ENCODE data around the gene FTCDNL1.

The FTCDNL1 gene

DNA sequence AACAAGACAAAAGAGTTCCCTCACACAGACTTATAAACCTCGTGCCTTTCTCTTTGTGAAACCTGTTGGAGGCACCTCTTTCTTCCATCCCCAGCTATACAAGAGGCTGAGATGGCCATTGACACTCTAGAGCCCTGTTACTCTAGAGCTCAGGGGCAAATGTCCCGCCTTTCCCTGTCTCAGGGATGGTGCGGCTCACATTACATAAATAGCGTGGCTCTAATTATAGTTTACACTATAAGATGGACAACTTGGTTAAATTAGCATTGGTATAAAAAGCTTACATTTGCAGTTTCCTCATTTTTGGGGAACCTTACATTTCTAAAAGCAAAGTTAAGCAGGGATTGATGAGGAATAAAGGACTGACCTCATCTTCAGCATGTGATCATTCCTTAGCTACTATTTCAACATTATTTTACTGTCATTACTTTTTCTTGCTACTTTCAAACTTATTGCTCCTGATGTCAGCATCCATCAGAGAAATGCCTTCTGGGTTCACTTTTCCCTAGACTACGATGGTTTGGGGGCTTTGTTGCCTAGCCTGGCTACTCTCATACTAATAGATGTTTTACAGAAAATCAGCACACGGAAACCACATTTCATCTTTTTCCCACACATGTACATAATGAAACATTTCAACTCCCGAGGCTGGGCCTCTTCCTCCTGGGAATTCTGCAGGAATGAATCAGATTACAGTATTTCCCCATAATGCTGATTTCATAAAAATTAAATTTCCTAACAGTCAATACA lies 40.4 kb downstream of the FTCDNL1 start:
- no peak overlapping the region for H3K4me3 ChIP-seq (ENCODE audit: low read length)
- peak; percentile 65 for DNase-seq (ENCODE audit: low read depth)
- TF ChIP-seq, protein P1, sequence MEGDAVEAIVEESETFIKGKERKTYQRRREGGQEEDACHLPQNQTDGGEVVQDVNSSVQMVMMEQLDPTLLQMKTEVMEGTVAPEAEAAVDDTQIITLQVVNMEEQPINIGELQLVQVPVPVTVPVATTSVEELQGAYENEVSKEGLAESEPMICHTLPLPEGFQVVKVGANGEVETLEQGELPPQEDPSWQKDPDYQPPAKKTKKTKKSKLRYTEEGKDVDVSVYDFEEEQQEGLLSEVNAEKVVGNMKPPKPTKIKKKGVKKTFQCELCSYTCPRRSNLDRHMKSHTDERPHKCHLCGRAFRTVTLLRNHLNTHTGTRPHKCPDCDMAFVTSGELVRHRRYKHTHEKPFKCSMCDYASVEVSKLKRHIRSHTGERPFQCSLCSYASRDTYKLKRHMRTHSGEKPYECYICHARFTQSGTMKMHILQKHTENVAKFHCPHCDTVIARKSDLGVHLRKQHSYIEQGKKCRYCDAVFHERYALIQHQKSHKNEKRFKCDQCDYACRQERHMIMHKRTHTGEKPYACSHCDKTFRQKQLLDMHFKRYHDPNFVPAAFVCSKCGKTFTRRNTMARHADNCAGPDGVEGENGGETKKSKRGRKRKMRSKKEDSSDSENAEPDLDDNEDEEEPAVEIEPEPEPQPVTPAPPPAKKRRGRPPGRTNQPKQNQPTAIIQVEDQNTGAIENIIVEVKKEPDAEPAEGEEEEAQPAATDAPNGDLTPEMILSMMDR (conservative IDR thresholded peaks at IDR 0.05; ENCODE audit: low read length): no peak

DNA sequence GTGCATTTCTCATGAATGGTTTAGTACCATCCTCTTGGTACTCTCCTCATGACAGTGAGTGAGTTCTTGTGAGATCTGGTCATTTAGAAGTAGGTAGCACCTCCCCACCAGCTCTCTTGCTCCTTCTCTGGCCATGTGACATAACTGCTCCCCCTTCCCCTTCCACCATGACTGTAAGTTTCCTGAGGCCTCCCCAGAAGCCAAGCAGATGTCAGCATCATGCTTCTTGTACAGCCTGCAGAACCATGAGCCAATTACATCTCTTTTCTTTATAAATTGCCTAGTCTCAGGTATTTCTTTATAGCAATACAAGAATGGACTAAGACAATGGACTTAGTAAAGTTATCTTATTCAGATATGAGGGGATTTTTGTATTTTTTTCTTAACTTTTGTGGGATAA lies 43.0 kb downstream of the FTCDNL1 start:
- TF ChIP-seq, protein P1 (conservative IDR thresholded peaks at IDR 0.05; ENCODE audit: low read length): no peak
- H3K4me3 ChIP-seq (ENCODE audit: low read length): no peak overlapping the region
- no peak for DNase-seq (ENCODE audit: low read depth)

DNA sequence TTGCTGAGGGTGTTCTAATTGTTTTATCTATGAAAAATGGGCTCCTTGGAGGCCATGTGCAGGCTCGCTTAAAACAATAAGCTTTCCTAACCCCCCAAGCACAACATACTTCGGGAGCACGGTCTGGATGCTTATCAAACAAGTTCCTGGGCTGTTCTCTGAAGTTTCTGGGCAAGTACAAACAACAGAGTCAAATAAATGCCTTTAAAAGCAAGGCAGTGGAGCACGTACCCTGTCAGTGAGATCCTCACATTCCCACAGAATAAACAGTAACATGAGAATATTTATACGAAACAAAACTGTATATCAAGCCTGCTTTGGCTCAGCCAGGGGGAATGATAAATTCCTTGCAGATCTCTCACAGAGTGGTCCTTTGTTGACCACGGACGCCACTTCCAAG lies 44.8 kb downstream of the FTCDNL1 start:
- TF ChIP-seq, protein P1 (conservative IDR thresholded peaks at IDR 0.05; ENCODE audit: low read length): no peak
- no peak overlapping the region for H3K4me3 ChIP-seq (ENCODE audit: low read length)
- DNase-seq (ENCODE audit: low read depth): no peak

DNA sequence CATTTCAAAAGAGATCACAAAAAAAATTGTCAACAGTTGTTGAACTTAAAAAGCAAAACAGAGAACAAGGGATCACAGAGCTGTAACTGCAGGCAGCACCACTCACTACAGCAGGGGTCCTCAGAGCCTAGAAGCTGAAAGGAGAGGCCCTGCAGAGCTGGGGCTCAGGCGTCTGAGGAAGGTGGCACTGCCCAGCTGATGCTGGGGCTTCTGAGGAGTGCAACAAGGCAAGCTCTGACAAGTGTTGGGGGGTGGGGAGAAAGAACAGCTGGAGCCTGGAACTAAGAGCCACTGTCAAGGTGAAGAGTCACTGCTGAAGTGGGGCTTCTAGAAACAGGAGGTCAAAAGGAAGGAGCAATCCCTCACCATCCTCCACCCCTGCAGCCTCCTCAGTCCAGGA lies 46.2 kb downstream of the FTCDNL1 start:
- TF ChIP-seq, protein P1 (conservative IDR thresholded peaks at IDR 0.05; ENCODE audit: low read length): no peak
- no peak overlapping the region for H3K4me3 ChIP-seq (ENCODE audit: low read length)
- no peak for DNase-seq (ENCODE audit: low read depth)

DNA sequence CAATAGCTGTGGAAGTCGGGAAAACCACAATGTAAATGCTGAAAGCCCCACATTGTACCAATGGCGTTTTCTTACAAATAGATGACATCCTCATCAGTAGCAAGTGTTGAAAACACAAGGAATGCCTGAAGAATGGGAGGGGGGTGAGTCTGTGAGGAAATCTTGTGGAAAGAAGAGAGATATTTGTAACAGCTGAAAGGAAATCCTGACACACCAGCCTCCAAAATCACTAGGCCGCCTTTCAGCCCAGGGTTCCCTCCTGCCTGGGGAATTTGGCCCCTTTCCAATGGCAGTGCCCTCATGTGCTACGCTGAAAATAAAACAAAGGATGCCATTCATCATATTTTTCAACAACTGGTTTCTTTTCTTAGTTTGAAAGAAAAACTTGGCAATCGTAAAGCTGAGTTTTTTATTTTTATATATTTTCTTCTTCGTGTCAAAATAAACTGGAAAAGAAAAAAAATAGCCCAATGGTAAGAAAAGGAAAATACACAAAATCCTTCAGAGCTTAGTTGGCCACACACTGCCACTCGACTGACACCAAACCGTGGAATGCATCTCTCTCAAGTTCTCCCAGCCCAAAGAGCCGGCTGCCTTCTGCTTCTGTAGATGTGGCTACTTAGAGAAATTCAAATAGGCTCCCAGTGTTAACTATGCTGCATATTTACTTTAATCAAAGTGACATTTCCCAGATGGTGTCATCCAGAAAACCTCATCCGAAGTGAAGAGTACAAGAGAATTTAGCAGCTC lies 52.0 kb downstream of the FTCDNL1 start:
- TF ChIP-seq, protein P1 (conservative IDR thresholded peaks at IDR 0.05; ENCODE audit: low read length): no peak
- no peak overlapping the region for H3K4me3 ChIP-seq (ENCODE audit: low read length)
- DNase-seq (ENCODE audit: low read depth): peak; percentile 51

DNA sequence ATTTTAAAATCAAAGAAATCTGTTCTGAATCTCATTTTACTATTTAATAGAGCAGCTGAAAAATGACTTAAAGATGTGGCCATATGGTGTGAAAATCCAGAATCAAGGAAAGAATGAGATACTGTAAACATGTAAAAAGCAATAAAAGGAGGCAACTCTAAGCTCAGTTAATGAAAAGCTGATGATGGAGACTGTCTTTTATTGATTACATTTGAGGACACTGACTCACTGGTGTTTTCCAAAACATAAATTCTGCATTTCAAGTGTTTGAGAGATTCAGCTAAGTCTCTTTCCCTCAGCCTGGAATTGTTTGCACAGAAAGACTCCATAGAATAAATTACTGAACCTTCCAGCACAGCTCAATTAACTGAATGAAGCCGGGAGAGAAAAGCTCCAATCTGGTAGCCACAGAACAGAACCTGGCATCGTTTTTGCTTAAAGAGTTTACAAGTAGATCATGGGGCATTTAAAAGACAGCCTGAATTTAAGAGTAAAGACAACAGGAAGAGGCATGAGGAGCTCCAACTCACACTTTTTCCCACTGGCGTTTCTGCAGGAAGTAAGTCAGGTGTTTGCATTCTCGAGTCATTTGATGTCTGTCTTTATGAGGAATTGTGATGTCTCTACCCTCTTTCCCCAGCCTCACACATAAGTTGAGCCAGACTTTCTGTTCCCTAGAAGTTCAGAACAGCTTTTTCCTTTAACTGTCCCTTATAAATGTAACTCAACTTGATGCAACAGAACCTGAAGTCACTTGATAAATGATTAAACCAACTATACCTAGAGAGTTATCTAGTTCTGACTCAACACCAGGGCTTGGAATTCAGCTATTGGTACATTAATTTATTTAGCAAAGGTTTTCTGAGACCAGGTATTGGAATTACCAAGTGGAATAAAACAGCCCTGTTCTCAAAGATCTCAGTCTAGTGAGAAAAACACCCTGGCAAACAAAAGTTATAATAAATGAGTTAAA lies 53.3 kb downstream of the FTCDNL1 start:
- no peak overlapping the region for H3K4me3 ChIP-seq (ENCODE audit: low read length)
- DNase-seq (ENCODE audit: low read depth): no peak
- TF ChIP-seq, protein P1 (conservative IDR thresholded peaks at IDR 0.05; ENCODE audit: low read length): no peak
